ENCODE results near the gene DNM3.

DNM3 gene

GRCh38 chr1:172145231-172145651, 303.9 kb downstream of the DNM3 start:
- TF ChIP-seq CTCF (IDR thresholded peaks at IDR 0.05; ENCODE audit: insufficient read depth, low read depth, low read length, missing control alignments), result no peak
- H3K4me3 ChIP-seq (ENCODE audit: low read length), result no peak overlapping the region
- no peak for DNase-seq (ENCODE audit: low read depth)

GRCh38 chr1:172145656-172146055, 304.4 kb downstream of the DNM3 start:
- no peak overlapping the region for H3K4me3 ChIP-seq (ENCODE audit: low read length)
- TF ChIP-seq CTCF (IDR thresholded peaks at IDR 0.05; ENCODE audit: insufficient read depth, low read depth, low read length, missing control alignments), result no peak
- DNase-seq (ENCODE audit: low read depth), result no peak

GRCh38 chr1:172146141-172146850, 305.0 kb downstream of the DNM3 start:
- H3K4me3 ChIP-seq (ENCODE audit: low read length), result no peak overlapping the region
- DNase-seq (ENCODE audit: low read depth), result peak; percentile 88
- TF ChIP-seq CTCF (IDR thresholded peaks at IDR 0.05; ENCODE audit: insufficient read depth, low read depth, low read length, missing control alignments), result no peak

- H3K4me3 ChIP-seq (ENCODE audit: low read length), result no peak overlapping the region
- TF ChIP-seq CTCF (IDR thresholded peaks at IDR 0.05; ENCODE audit: insufficient read depth, low read depth, low read length, missing control alignments), result no peak
- peak; percentile 50 for DNase-seq (ENCODE audit: low read depth)
These were observed 306.2 kb downstream of the DNM3 start for GRCh38 chr1:172147541-172147940.

GRCh38 chr1:172148213-172148612, 306.9 kb downstream of the DNM3 start:
- no peak overlapping the region for H3K4me3 ChIP-seq (ENCODE audit: low read length)
- DNase-seq (ENCODE audit: low read depth), result no peak
- TF ChIP-seq CTCF (IDR thresholded peaks at IDR 0.05; ENCODE audit: insufficient read depth, low read depth, low read length, missing control alignments), result no peak

GRCh38 chr1:172148707-172149106, 307.4 kb downstream of the DNM3 start:
- H3K4me3 ChIP-seq (ENCODE audit: low read length), result no peak overlapping the region
- DNase-seq (ENCODE audit: low read depth), result no peak
- no peak for TF ChIP-seq CTCF (IDR thresholded peaks at IDR 0.05; ENCODE audit: insufficient read depth, low read depth, low read length, missing control alignments)

- DNase-seq (ENCODE audit: low read depth), result no peak
- H3K4me3 ChIP-seq (ENCODE audit: low read length), result no peak overlapping the region
- TF ChIP-seq CTCF (IDR thresholded peaks at IDR 0.05; ENCODE audit: insufficient read depth, low read depth, low read length, missing control alignments), result no peak
These were observed 308.0 kb downstream of the DNM3 start for GRCh38 chr1:172149346-172149745.

Data from epithelial cell of esophagus (primary cell).